GM12891 (cell line): ENCODE data around the gene SMIM8.

Experiments used
- POLR2A ChIP-seq: IDR thresholded peaks from 2 replicates; pipeline ENCODE4 v1.6.1; 2011; ENCODE audit warnings: low read depth, low read length, control low read depth
- POLR2AphosphoS5 ChIP-seq: IDR thresholded peaks from 2 replicates; pipeline ENCODE4 v1.6.1; 2011; ENCODE audit warnings: low read depth, low read length, control low read depth
- SPI1 ChIP-seq: IDR thresholded peaks from 2 replicates; pipeline ENCODE4 v1.6.1; 2011; ENCODE audit warnings: low read depth, low read length, control low read depth
- TAF1 ChIP-seq: IDR thresholded peaks from 2 replicates; pipeline ENCODE4 v1.6.1; 2011; ENCODE audit warnings: low read depth, low read length, control low read depth

DNA sequence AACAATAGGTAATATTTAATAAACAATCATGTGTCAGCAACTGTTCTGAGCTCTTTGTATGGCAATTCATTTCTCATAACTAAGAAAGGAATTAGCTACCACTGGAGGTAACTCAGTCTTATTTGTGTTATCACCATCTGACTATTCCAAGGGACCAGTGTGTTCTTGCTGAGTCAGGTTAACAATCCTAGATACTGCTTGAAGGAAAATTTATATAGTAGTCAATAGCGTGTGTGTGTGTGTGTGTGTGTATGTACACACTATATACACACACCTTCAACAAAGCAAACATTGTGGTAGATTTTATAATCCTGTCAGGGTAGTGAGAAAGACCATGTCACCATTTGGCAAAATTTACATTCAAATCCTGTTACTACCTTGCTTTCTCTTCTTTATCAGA, 45.8 kb upstream of the SMIM8 start:
- TF ChIP-seq POLR2AphosphoS5 (no peak; the same call in 1 of the 2 replicates), SPI1 (no peak), POLR2A (no peak), TAF1 (no peak)
